Stimulated activated CD8-positive, alpha-beta memory T cell treated with anti-CD3 and anti-CD28 coated beads, Interleukin-15, amount 100 ng/mL, for 24 hours (primary cell): ENCODE measurements around the gene VWA8.
"Not testable (repeated sequence)": the region's sequence is repeated elsewhere in the genome, so short reads cannot be mapped to it uniquely, and the experiment has no call there.

Source experiments
- DNase-seq: peaks from one replicate; pipeline ENCODE4 v3.0.0-alpha.2; 2020; ENCODE audit warnings: low read depth

The VWA8 gene

GRCh38 chr13:41802043-41802683 is 158.7 kb downstream of the VWA8 start:
- DNase-seq, result no peak

- no peak for DNase-seq
Observed at GRCh38 chr13:41791056-41791455, 169.9 kb downstream of the VWA8 start.

GRCh38 chr13:41788552-41788951 is 172.4 kb downstream of the VWA8 start:
- DNase-seq, result no peak

- no peak for DNase-seq
Observed at GRCh38 chr13:41785402-41786172, 175.3 kb downstream of the VWA8 start.

GRCh38 chr13:41782086-41782485 is 178.8 kb downstream of the VWA8 start:
- no peak for DNase-seq

- DNase-seq, result no peak
Observed at GRCh38 chr13:41780715-41781706, 179.9 kb downstream of the VWA8 start.

- DNase-seq, result no peak
Observed at GRCh38 chr13:41775251-41775650, 185.7 kb downstream of the VWA8 start.

- DNase-seq, result no peak
Observed at GRCh38 chr13:41774605-41775218, 186.2 kb downstream of the VWA8 start.

- no peak for DNase-seq
Observed at GRCh38 chr13:41767801-41768200, 193.1 kb downstream of the VWA8 start.

GRCh38 chr13:41766439-41766838 is 194.5 kb downstream of the VWA8 start:
- no peak for DNase-seq

GRCh38 chr13:41765813-41766212 is 195.1 kb downstream of the VWA8 start:
- no peak for DNase-seq

GRCh38 chr13:41765020-41765419 is 195.9 kb downstream of the VWA8 start:
- no peak for DNase-seq

GRCh38 chr13:41764558-41764957 is 196.4 kb downstream of the VWA8 start:
- no peak for DNase-seq

GRCh38 chr13:41763782-41764181 is 197.1 kb downstream of the VWA8 start:
- no peak for DNase-seq

- DNase-seq, result no peak
Observed at GRCh38 chr13:41762796-41763195, 198.1 kb downstream of the VWA8 start.

- no peak for DNase-seq
Observed at GRCh38 chr13:41756198-41756880, 204.6 kb downstream of the VWA8 start.

GRCh38 chr13:41751734-41752445 is 209.0 kb downstream of the VWA8 start:
- no peak for DNase-seq

- no peak for DNase-seq
Observed at GRCh38 chr13:41751277-41751676, 209.6 kb downstream of the VWA8 start.

- DNase-seq, result no peak
Observed at GRCh38 chr13:41746259-41746658, 214.7 kb downstream of the VWA8 start.

- DNase-seq, result not testable (repeated sequence)
Observed at GRCh38 chr13:41745496-41745895, 215.4 kb downstream of the VWA8 start.
